IMR-90 (cell line): ENCODE measurements around the gene MTIF3. TPM values are rescaled to one million over a fixed set of nuclear protein-coding genes. Genes with fewer than 3 reads are reported as not detected.

ENCODE experiments used
- ATAC-seq: fragments of 200-7000 bp; cut with Tn5 transposase; 2 replicates; pipeline ENCODE4 v1.9.1; 2020; ENCODE audit warnings: low read depth, mild to moderate bottlenecking, moderate library complexity
- BruUV-seq: library from RNA; stranded (reverse); fragments of 400-500 nt; replicated peaks from 2 replicates; lab custom pipeline; 2021; lab: Mats Ljungman, UMichigan
- CTCF ChIA-PET: fragments of 300-600 bp; formaldehyde crosslinking; extraction: SDS; loops from one replicate; lab custom pipeline; 2021; ENCODE audit warnings: antibody characterized with exemption; lab: Yijun Ruan, JAX
- POLR2A ChIA-PET: fragments of 300-600 bp; sonication (Branson Sonifier 250); formaldehyde crosslinking; loops from one replicate; lab custom pipeline; 2022; ENCODE audit warnings: antibody characterized with exemption; ENCODE audit not compliant: unreplicated experiment; lab: Charles Lee
- DNase-seq: peaks from one replicate; pipeline ENCODE4 v3.0.0; 2013
- H2AFZ ChIP-seq: replicated peaks from 2 replicates; pipeline ENCODE3; 2013; ENCODE audit warnings: low read length, mild to moderate bottlenecking; ENCODE audit not compliant: poor library complexity
- H2AK5ac ChIP-seq: 2 replicates; pipeline ENCODE4 v1.6.1; 2013; ENCODE audit warnings: low read depth, low read length, inconsistent platforms
- H2AK9ac ChIP-seq: replicated peaks from 2 replicates; pipeline ENCODE3; 2013; ENCODE audit warnings: mild to moderate bottlenecking, low read depth, low read length, moderate library complexity; ENCODE audit not compliant: poor library complexity
- H2BK120ac ChIP-seq: 2 replicates; pipeline ENCODE4 v1.6.1; 2013; ENCODE audit warnings: low read depth, low read length, inconsistent platforms
- H2BK15ac ChIP-seq: 3 replicates; pipeline ENCODE4 v1.6.1; 2013; ENCODE audit warnings: low read depth, low read length, inconsistent platforms
- H2BK20ac ChIP-seq: 2 replicates; pipeline ENCODE4 v1.6.1; 2013; ENCODE audit warnings: low read depth, mild to moderate bottlenecking, inconsistent platforms, low read length, moderate library complexity
- H2BK5ac ChIP-seq: 2 replicates; pipeline ENCODE4 v1.6.1; 2013; ENCODE audit warnings: mild to moderate bottlenecking, low read depth, low read length, inconsistent platforms; ENCODE audit not compliant: poor library complexity, severe bottlenecking
- H3K14ac ChIP-seq: replicated peaks from 2 replicates; pipeline ENCODE4 v1.6.1; 2013; ENCODE audit warnings: low read depth, low read length, inconsistent platforms
- H3K18ac ChIP-seq: 2 replicates; pipeline ENCODE4 v1.6.1; 2013; ENCODE audit warnings: low read depth, low read length, control low read depth
- H3K23ac ChIP-seq: 2 replicates; pipeline ENCODE4 v1.6.1; 2013; ENCODE audit warnings: low read depth, low read length, inconsistent platforms
- H3K27ac ChIP-seq: 2 replicates; pipeline ENCODE4 v1.5.1; 2013; ENCODE audit warnings: mild to moderate bottlenecking, control low read depth, low read length; ENCODE audit not compliant: insufficient read depth
- H3K27me3 ChIP-seq: 2 replicates; pipeline ENCODE4 v1.6.1; 2013; ENCODE audit warnings: low read length; ENCODE audit not compliant: control insufficient read depth, insufficient read depth
- H3K36me3 ChIP-seq: 2 replicates; pipeline ENCODE4 v1.6.1; 2013; ENCODE audit warnings: low read length, mixed read lengths; ENCODE audit not compliant: control insufficient read depth, insufficient read depth
- H3K4ac ChIP-seq: 2 replicates; pipeline ENCODE4 v1.6.1; 2013; ENCODE audit warnings: low read depth, low read length, inconsistent platforms
- H3K4me1 ChIP-seq: 2 replicates; pipeline ENCODE4 v1.6.1; 2013; ENCODE audit warnings: low read length, mixed read lengths; ENCODE audit not compliant: control insufficient read depth, insufficient read depth
- H3K4me2 ChIP-seq: 2 replicates; pipeline ENCODE4 v1.6.1; 2013; ENCODE audit warnings: low read depth, mild to moderate bottlenecking, control low read depth, low read length, moderate library complexity
- H3K4me3 ChIP-seq: 2 replicates; pipeline ENCODE4 v1.5.1; 2013; ENCODE audit warnings: low read depth, mild to moderate bottlenecking, control low read depth, low read length, moderate library complexity; ENCODE audit not compliant: insufficient read depth
- H3K56ac ChIP-seq: 2 replicates; pipeline ENCODE4 v1.6.1; 2013; ENCODE audit warnings: low read length, inconsistent platforms; ENCODE audit not compliant: insufficient read depth; ENCODE audit errors: extremely low read depth
- H3K79me1 ChIP-seq, 2 experiments: 2 replicates each; pipeline ENCODE4 v1.6.1; 2013; ENCODE audit warnings: low read length in 2 of 2, inconsistent platforms in 1 of 2, low read depth in 1 of 2
- H3K9ac ChIP-seq: 2 replicates; pipeline ENCODE4 v1.6.1; 2013; ENCODE audit warnings: low read depth, low read length, control low read depth
- H3K9me1 ChIP-seq: 2 replicates; pipeline ENCODE4 v1.6.1; 2013; ENCODE audit warnings: low read length, inconsistent platforms; ENCODE audit not compliant: insufficient read depth
- H3K9me3 ChIP-seq: 2 replicates; pipeline ENCODE4 v1.6.1; 2013; ENCODE audit warnings: low read length; ENCODE audit not compliant: control insufficient read depth, insufficient read depth
- H4K20me1 ChIP-seq: 2 replicates; pipeline ENCODE4 v1.6.1; 2013; ENCODE audit warnings: low read length, inconsistent platforms; ENCODE audit not compliant: insufficient read depth
- H4K5ac ChIP-seq: 2 replicates; pipeline ENCODE4 v1.6.1; 2013; ENCODE audit warnings: mild to moderate bottlenecking, low read depth, low read length, control low read depth
- H4K8ac ChIP-seq, 2 experiments: 2 replicates each; pipeline ENCODE4 v1.6.1; 2013; ENCODE audit warnings: low read depth in 2 of 2, low read length in 2 of 2, control low read depth in 1 of 2, inconsistent platforms in 1 of 2
- H4K91ac ChIP-seq: 2 replicates; pipeline ENCODE4 v1.6.1; 2013; ENCODE audit warnings: low read depth, low read length, inconsistent platforms; ENCODE audit not compliant: insufficient read depth
- MXI1 ChIP-seq: IDR thresholded peaks from 2 replicates; pipeline ENCODE4 v1.6.1; 2012; ENCODE audit warnings: low read depth, mild to moderate bottlenecking, low read length, moderate library complexity, borderline replicate concordance
- RAD21 ChIP-seq: IDR thresholded peaks from 2 replicates; pipeline ENCODE4 v1.6.1; 2012; ENCODE audit warnings: low read length, improper control_type of control experiment
- SMC3 ChIP-seq: fragments of 150-350 bp; IDR thresholded peaks from 2 replicates; pipeline ENCODE4 v1.6.1; 2016; ENCODE audit warnings: low read depth, mild to moderate bottlenecking, antibody characterized with exemption, low read length, moderate library complexity
- USF2 ChIP-seq: fragments of 150-350 bp; IDR thresholded peaks from 2 replicates; pipeline ENCODE4 v1.6.1; 2017; ENCODE audit warnings: mild to moderate bottlenecking, antibody characterized with exemption, low read length, low read depth
- WGBS, 2 experiments: methylation state at CpG; one replicate each; pipeline versions ENCODE4 v1.1.5 to v1.1.7; 2013; ENCODE audit warnings: missing lambda C conversion rate in 2 of 2; ENCODE audit not compliant: insufficient read length in 1 of 2; ENCODE audit errors: extremely low coverage in 2 of 2; 5-methylcytosine and 5-hydroxymethylcytosine counted together
- dilution Hi-C: fragments of 300-500 bp; cut with HindIII; formaldehyde crosslinking; loops from one replicate; pipeline ENCODE4 v1.14.3; 2018; ENCODE audit warnings: low sequenced_read_pairs; ENCODE audit not compliant: unreplicated experiment
- in situ Hi-C: fragments of 300-500 bp; cut with MboI; formaldehyde crosslinking; loops from 3 replicates; pipeline ENCODE4 v1.14.3; 2019; ENCODE audit warnings: low sequenced_read_pairs, inconsistent platforms, mixed read lengths
- intact Hi-C: fragments of 100-400 bp; cut with micrococcal nuclease; formaldehyde crosslinking; loops from 2 replicates; pipeline ENCODE4 v1.10.0; 2022
- polyA plus RNA-seq, 3 experiments: library from polyadenylated mRNA; depleted of rRNA; stranded (reverse); fragments of >200 nt; gene quantifications; 2 replicates each; pipeline ENCODE4 v1.2.3, GENCODE V29; 2012; ENCODE audit warnings: low replicate concordance in 1 of 3
- total RNA-seq: library from RNA; depleted of rRNA; stranded (reverse); fragments of >200 nt; gene quantifications from 2 replicates; pipeline ENCODE4 v1.2.3, GENCODE V29; 2012

MTIF3 gene
- total and polyA plus RNA-seq, 2 of the 4 experiments (the other 2 are of a cell fraction): 31.7 to 41.0 TPM

GRCh38 chr13:27440408-27440807 is 10.0 kb downstream of the MTIF3 start:
- H4K5ac ChIP-seq: no peak overlapping the region
- CTCF ChIA-PET: no interaction called here
- no peak overlapping the region for H4K91ac ChIP-seq
- no peak overlapping the region for H3K56ac ChIP-seq
- peaks cover 0 to 21% of the 10 kb centered on the region in 2 experiments for H3K79me1 ChIP-seq
- H2BK5ac ChIP-seq: no peak overlapping the region
- no peak overlapping the region for H2BK15ac ChIP-seq
- no peak overlapping the region for H3K4ac ChIP-seq
- H2AK5ac ChIP-seq: no peak overlapping the region
- no peak overlapping the region for H3K4me2 ChIP-seq
- no CpG with 5 or more reads among the region's 1 CpG for WGBS, 2 experiments
- dilution Hi-C loops (no loop called here), in situ Hi-C loops (no loop called here), intact Hi-C loops (no loop called here)
- TF ChIP-seq USF2: no peak
- no peak for TF ChIP-seq SMC3
- no peak for TF ChIP-seq RAD21
- TF ChIP-seq MXI1: no peak
- H4K8ac ChIP-seq: no peak overlapping the region
- DNase-seq (no peak), ATAC-seq (no peak)
- no peak overlapping the region for H2BK120ac ChIP-seq
- H3K18ac ChIP-seq: no peak overlapping the region
- no peak overlapping the region for H2BK20ac ChIP-seq
- no peak overlapping the region for H2AK9ac ChIP-seq
- no peak overlapping the region for H3K23ac ChIP-seq
- no peak overlapping the region for H2AFZ ChIP-seq
- no peaks in the 10 kb centered on the region for H3K27me3 ChIP-seq
- no peaks in the 10 kb centered on the region for H3K4me1 ChIP-seq
- H3K14ac ChIP-seq: no peak overlapping the region
- H3K9ac ChIP-seq: no peak overlapping the region
- peaks cover 21% of the 10 kb centered on the region for H3K36me3 ChIP-seq
- BruUV-seq: no TSS peak
- no peaks in the 10 kb centered on the region; the same call in 1 of the 2 replicates for H3K9me1 ChIP-seq
- H3K4me3 ChIP-seq: no peak overlapping the region
- H3K27ac ChIP-seq: no peak overlapping the region
- H4K20me1 ChIP-seq: no peaks in the 10 kb centered on the region
- POLR2A ChIA-PET: no interaction called here
- H3K9me3 ChIP-seq: no peaks in the 10 kb centered on the region
